IPS DF 6.9 (cell line): ENCODE measurements around the gene SLC4A2.

Source experiments
- DNase-seq: peaks from one replicate; pipeline ENCODE4 v3.0.0-alpha.2; 2013; ENCODE audit warnings: low read depth, low spot score
- H3K27ac ChIP-seq: one replicate; pipeline ENCODE4 v1.5.1; 2013; ENCODE audit warnings: low read length, control low read depth
- H3K27me3 ChIP-seq: 2 replicates; pipeline ENCODE4 v1.6.1; 2013; ENCODE audit warnings: mild to moderate bottlenecking, low read length; ENCODE audit not compliant: control insufficient read depth, insufficient read depth
- H3K36me3 ChIP-seq: 2 replicates; pipeline ENCODE4 v1.6.1; 2013; ENCODE audit warnings: low read length; ENCODE audit not compliant: control insufficient read depth, insufficient read depth
- H3K4me1 ChIP-seq: 2 replicates; pipeline ENCODE4 v1.6.1; 2013; ENCODE audit warnings: low read length; ENCODE audit not compliant: control insufficient read depth, insufficient read depth
- H3K4me3 ChIP-seq: 2 replicates; pipeline ENCODE4 v1.5.1; 2013; ENCODE audit warnings: mild to moderate bottlenecking, low read length
- H3K9me3 ChIP-seq: 2 replicates; pipeline ENCODE4 v1.6.1; 2013; ENCODE audit warnings: low read length, inconsistent platforms; ENCODE audit not compliant: control insufficient read depth, insufficient read depth
- WGBS: extraction: QIAGEN DNeasy Blood & Tissue Kit; methylation state at CpG from one replicate; pipeline ENCODE4 v1.1.7; 2013; ENCODE audit warnings: mixed read lengths, missing lambda C conversion rate; ENCODE audit not compliant: insufficient read length, insufficient coverage; 5-methylcytosine and 5-hydroxymethylcytosine counted together

Gene SLC4A2

GRCh38 chr7:151086802-151087244 is 27.4 kb downstream of the SLC4A2 start:
- peak overlapping the region; percentile 45; the same call in 1 of the 2 replicates for H3K4me3 ChIP-seq
- no peak for DNase-seq
- no peaks in the 10 kb centered on the region for H3K9me3 ChIP-seq
- peaks cover 3% of the 10 kb centered on the region; the same call in 1 of the 2 replicates for H3K27me3 ChIP-seq
- H3K27ac ChIP-seq = no peak overlapping the region
- H3K4me1 ChIP-seq = peaks cover 12% of the 10 kb centered on the region
- H3K36me3 ChIP-seq = no peaks in the 10 kb centered on the region; the same call in 1 of the 2 replicates
- no CpG with 5 or more reads among the region's 56 CpGs for WGBS

DNA sequence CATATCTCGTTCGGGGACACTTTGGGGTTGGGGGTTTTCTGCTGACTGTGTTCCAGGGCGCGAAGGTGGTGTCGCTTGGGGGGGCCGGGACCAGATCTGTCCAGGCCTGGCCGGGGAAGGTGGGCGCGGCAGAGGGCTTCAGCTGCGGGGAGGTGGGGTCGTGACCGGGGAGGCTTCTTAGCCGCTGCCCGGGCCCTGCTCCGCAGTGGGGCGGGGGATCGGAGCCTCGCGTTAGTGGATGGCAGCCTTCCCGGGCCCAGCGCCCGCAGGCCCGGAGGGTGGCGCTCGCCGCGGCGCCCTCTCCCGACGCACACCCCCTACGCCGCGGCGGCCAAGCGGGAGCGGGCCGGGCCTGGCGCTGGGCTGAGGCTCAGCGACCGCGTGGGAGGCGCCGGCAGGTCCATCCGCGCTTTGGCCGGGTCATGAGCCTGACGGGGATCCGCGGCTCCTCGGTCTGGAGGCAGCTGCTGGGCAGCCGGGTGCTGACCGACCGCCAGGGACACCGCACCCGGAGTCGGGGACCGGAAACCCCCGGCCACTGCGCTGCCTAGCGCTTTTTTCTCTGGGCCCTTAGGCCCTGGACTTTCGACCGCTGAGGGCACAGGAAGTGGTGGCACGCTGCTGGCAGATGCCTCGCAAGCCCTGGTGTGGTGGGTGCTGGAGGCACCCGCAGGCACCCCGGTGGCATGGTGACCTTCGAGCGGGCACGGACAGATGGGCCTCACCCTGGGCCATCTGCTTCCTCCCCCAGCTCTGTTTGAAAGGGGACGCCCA is 28.0 kb downstream of the SLC4A2 start:
- WGBS = no CpG with 5 or more reads among the region's 70 CpGs
- no peaks in the 10 kb centered on the region; the same call in 1 of the 2 replicates for H3K36me3 ChIP-seq
- H3K27me3 ChIP-seq = peaks cover 3% of the 10 kb centered on the region; the same call in 1 of the 2 replicates
- H3K27ac ChIP-seq = no peak overlapping the region
- peak overlapping the region; percentile 45 for H3K4me3 ChIP-seq
- H3K4me1 ChIP-seq = peaks cover 10% of the 10 kb centered on the region; the same call in 1 of the 2 replicates
- H3K9me3 ChIP-seq = no peaks in the 10 kb centered on the region
- DNase-seq = no peak

GRCh38 chr7:151088019-151088855 is 28.8 kb downstream of the SLC4A2 start:
- no peak for DNase-seq
- WGBS = no CpG with 5 or more reads among the region's 16 CpGs
- Histone ChIP-seq H3K4me3 (peak overlapping the region; percentile 45; the same call in 1 of the 2 replicates), H3K27ac (no peak overlapping the region), H3K36me3 (no peaks in the 10 kb centered on the region), H3K27me3 (peaks cover 3% of the 10 kb centered on the region; the same call in 1 of the 2 replicates), H3K4me1 (peaks cover 10% of the 10 kb centered on the region; the same call in 1 of the 2 replicates), H3K9me3 (no peaks in the 10 kb centered on the region)

- no CpG with 5 or more reads among the region's 30 CpGs for WGBS
- Histone ChIP-seq H3K4me3 (no peak overlapping the region), H3K9me3 (no peaks in the 10 kb centered on the region), H3K27me3 (peaks cover 3% of the 10 kb centered on the region; the same call in 1 of the 2 replicates), H3K4me1 (peaks cover 10% of the 10 kb centered on the region; the same call in 1 of the 2 replicates), H3K27ac (no peak overlapping the region), H3K36me3 (no peaks in the 10 kb centered on the region)
- DNase-seq = no peak
Observed at GRCh38 chr7:151088856-151089699, 29.7 kb downstream of the SLC4A2 start.

- no peak for DNase-seq
- peaks cover 3% of the 10 kb centered on the region; the same call in 1 of the 2 replicates for H3K27me3 ChIP-seq
- no CpG with 5 or more reads among the region's 22 CpGs for WGBS
- no peaks in the 10 kb centered on the region for H3K9me3 ChIP-seq
- peaks cover 10% of the 10 kb centered on the region; the same call in 1 of the 2 replicates for H3K4me1 ChIP-seq
- no peak overlapping the region for H3K27ac ChIP-seq
- no peaks in the 10 kb centered on the region for H3K36me3 ChIP-seq
- H3K4me3 ChIP-seq = no peak overlapping the region
Observed at GRCh38 chr7:151089893-151090730, 30.7 kb downstream of the SLC4A2 start.

GRCh38 chr7:151091003-151091402 is 31.6 kb downstream of the SLC4A2 start:
- no CpG with 5 or more reads among the region's 7 CpGs for WGBS
- DNase-seq = no peak
- Histone ChIP-seq H3K4me1 (peaks cover 7% of the 10 kb centered on the region; the same call in 1 of the 2 replicates), H3K27me3 (peaks cover 3% of the 10 kb centered on the region; the same call in 1 of the 2 replicates), H3K36me3 (no peaks in the 10 kb centered on the region), H3K9me3 (no peaks in the 10 kb centered on the region), H3K4me3 (no peak overlapping the region), H3K27ac (no peak overlapping the region)

DNA sequence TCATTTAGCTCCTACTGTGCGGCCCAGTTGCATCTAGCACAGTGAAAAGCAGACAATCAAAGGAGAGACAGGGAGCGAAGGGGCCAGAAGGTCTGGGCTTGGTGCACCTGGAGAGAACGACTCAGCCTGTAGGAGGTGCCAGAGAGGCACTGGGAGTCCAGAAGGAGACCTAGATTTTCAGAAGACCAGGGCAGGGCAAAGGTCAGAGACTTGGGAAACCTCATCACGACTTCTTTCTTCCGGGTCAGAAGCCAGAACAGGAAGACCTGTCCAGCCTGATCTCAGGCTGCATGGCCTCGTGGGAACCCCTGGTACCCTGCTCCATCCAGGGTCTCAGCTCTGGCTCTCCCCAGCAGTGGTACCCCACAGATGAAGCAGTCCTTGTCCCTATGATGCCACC is 32.0 kb downstream of the SLC4A2 start:
- no peak for DNase-seq
- H3K9me3 ChIP-seq = no peaks in the 10 kb centered on the region
- peaks cover 3% of the 10 kb centered on the region; the same call in 1 of the 2 replicates for H3K27me3 ChIP-seq
- WGBS = no CpG with 5 or more reads among the region's 6 CpGs
- H3K36me3 ChIP-seq = no peaks in the 10 kb centered on the region
- peaks cover 7% of the 10 kb centered on the region; the same call in 1 of the 2 replicates for H3K4me1 ChIP-seq
- H3K27ac ChIP-seq = no peak overlapping the region
- H3K4me3 ChIP-seq = no peak overlapping the region

DNA sequence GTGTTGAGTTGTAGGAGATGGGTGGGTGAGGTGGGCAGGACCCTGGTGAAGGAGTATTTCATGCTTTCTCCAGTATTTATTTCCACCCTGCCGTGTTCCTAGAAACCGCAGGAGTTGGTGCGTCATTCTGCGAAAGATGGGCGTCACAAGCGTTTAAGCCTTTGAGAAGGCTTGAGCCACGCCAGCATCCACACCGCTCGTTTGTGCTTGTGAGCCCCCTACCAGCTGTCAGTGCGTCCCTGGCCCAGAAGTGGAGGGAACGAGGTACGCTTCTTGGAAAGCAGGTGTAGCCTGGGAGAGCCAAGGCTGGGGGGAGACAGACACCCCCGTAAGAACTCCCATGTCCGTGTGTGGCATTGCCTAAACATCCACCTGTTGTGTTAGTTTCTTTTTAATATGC is 32.6 kb downstream of the SLC4A2 start:
- Histone ChIP-seq H3K27ac (no peak overlapping the region), H3K27me3 (peaks cover 3% of the 10 kb centered on the region; the same call in 1 of the 2 replicates), H3K9me3 (no peaks in the 10 kb centered on the region), H3K4me1 (peaks cover 7% of the 10 kb centered on the region; the same call in 1 of the 2 replicates), H3K36me3 (no peaks in the 10 kb centered on the region), H3K4me3 (no peak overlapping the region)
- no CpG with 5 or more reads among the region's 14 CpGs for WGBS
- DNase-seq = no peak

- Histone ChIP-seq H3K36me3 (no peaks in the 10 kb centered on the region), H3K9me3 (no peaks in the 10 kb centered on the region), H3K27ac (no peak overlapping the region), H3K27me3 (no peaks in the 10 kb centered on the region), H3K4me1 (peaks cover 2% of the 10 kb centered on the region; the same call in 1 of the 2 replicates), H3K4me3 (no peak overlapping the region)
- WGBS = no CpG with 5 or more reads among the region's 6 CpGs
- DNase-seq = no peak
Observed at GRCh38 chr7:151093748-151094147, 34.4 kb downstream of the SLC4A2 start.
